Measurements from ENCODE around the gene ATCAY. TPM values are rescaled to one million over a fixed set of nuclear protein-coding genes. Genes with fewer than 3 reads are reported as not detected.

The ATCAY gene
- total RNA-seq, 1 donor = not detected

DNA sequence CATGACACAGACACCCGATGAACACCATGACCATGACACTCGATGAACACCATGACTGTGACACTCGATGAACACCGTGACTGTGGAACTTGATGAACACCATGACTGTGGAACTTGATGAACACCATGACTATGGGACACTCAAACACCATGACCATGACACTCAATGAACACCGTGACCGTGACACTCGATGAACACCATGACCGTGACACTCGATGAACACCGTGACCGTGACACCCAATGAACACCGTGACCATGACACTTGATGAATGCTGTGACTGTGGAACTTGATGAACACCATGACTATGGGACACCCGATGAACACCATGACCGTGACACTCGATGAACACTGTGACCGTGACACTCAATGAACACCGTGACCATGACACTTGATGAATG is 43.2 kb upstream of the ATCAY start:
- Histone ChIP-seq H3K36me3 (ENCODE audit: insufficient read depth, low read length) (no peaks in the 10 kb centered on the region), H3K79me2 (ENCODE audit: insufficient read depth, low read length) (no peaks in the 10 kb centered on the region), H2AFZ (ENCODE audit: low read length) (no peak overlapping the region), H3K4me2 (ENCODE audit: insufficient read depth, low read length) (no peak overlapping the region), H3K4me3 (ENCODE audit: insufficient read depth, low read length) (no peak overlapping the region), H3K9me3 (ENCODE audit: low read depth, low read length) (no peaks in the 10 kb centered on the region), H3K4me1 (ENCODE audit: insufficient read depth, low read length) (no peaks in the 10 kb centered on the region), H3K27me3 (ENCODE audit: insufficient read depth, low read length) (peaks cover 13% of the 10 kb centered on the region), H4K20me1 (ENCODE audit: insufficient read depth, low read length) (no peaks in the 10 kb centered on the region), H3K27ac (ENCODE audit: low read depth, low read length) (no peak overlapping the region)
- peak; percentile 58 for DNase-seq (ENCODE audit: insufficient read length, low spot score, missing footprints)
- no peak for TF ChIP-seq CTCF (IDR thresholded peaks at IDR 0.05; ENCODE audit: extremely low read depth, low read depth, low read length)

- no peak for DNase-seq (ENCODE audit: insufficient read length, low spot score, missing footprints)
- H3K36me3 ChIP-seq (ENCODE audit: insufficient read depth, low read length) = no peaks in the 10 kb centered on the region
- H4K20me1 ChIP-seq (ENCODE audit: insufficient read depth, low read length) = no peaks in the 10 kb centered on the region
- H3K4me2 ChIP-seq (ENCODE audit: insufficient read depth, low read length) = no peak overlapping the region
- no peak overlapping the region for H3K4me3 ChIP-seq (ENCODE audit: insufficient read depth, low read length)
- no peak overlapping the region for H3K27ac ChIP-seq (ENCODE audit: low read depth, low read length)
- H2AFZ ChIP-seq (ENCODE audit: low read length) = no peak overlapping the region
- no peak for TF ChIP-seq CTCF (IDR thresholded peaks at IDR 0.05; ENCODE audit: extremely low read depth, low read depth, low read length)
- H3K27me3 ChIP-seq (ENCODE audit: insufficient read depth, low read length) = peaks cover 15% of the 10 kb centered on the region
- no peaks in the 10 kb centered on the region for H3K79me2 ChIP-seq (ENCODE audit: insufficient read depth, low read length)
- no peaks in the 10 kb centered on the region for H3K4me1 ChIP-seq (ENCODE audit: insufficient read depth, low read length)
- H3K9me3 ChIP-seq (ENCODE audit: low read depth, low read length) = no peaks in the 10 kb centered on the region
These were observed 42.6 kb upstream of the ATCAY start for GRCh38 chr19:3837922-3838321.

DNA sequence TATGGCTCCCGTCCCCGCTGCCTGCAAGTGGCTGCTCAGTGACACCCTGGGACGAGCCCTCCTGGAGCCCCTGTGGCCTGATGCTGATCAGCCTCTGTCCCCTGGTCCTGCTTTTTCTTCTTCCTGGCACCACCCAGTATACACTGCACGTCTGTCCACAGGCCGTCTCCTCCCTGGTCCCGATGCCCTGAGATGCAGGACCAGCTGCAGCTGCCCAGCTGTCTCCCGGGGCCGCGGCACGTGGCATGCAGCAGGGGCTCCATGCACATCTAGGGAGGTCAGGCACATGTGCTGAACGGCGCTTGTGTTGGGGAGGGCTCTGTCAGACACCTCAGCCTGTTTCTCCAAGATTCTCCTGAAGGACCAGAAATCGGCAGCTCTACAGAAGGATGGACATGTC is 41.8 kb upstream of the ATCAY start:
- DNase-seq (ENCODE audit: insufficient read length, low spot score, missing footprints) = peak; percentile 36
- Histone ChIP-seq H3K9me3 (ENCODE audit: low read depth, low read length) (no peaks in the 10 kb centered on the region), H3K4me3 (ENCODE audit: insufficient read depth, low read length) (no peak overlapping the region), H4K20me1 (ENCODE audit: insufficient read depth, low read length) (no peaks in the 10 kb centered on the region), H3K4me2 (ENCODE audit: insufficient read depth, low read length) (no peak overlapping the region), H3K36me3 (ENCODE audit: insufficient read depth, low read length) (no peaks in the 10 kb centered on the region), H2AFZ (ENCODE audit: low read length) (no peak overlapping the region), H3K27me3 (ENCODE audit: insufficient read depth, low read length) (peaks cover 15% of the 10 kb centered on the region), H3K4me1 (ENCODE audit: insufficient read depth, low read length) (no peaks in the 10 kb centered on the region), H3K27ac (ENCODE audit: low read depth, low read length) (no peak overlapping the region), H3K79me2 (ENCODE audit: insufficient read depth, low read length) (no peaks in the 10 kb centered on the region)
- TF ChIP-seq CTCF (IDR thresholded peaks at IDR 0.05; ENCODE audit: extremely low read depth, low read depth, low read length) = no peak

- H3K27me3 ChIP-seq (ENCODE audit: insufficient read depth, low read length) = peaks cover 15% of the 10 kb centered on the region
- no peaks in the 10 kb centered on the region for H3K9me3 ChIP-seq (ENCODE audit: low read depth, low read length)
- no peaks in the 10 kb centered on the region for H3K79me2 ChIP-seq (ENCODE audit: insufficient read depth, low read length)
- no peak for TF ChIP-seq CTCF (IDR thresholded peaks at IDR 0.05; ENCODE audit: extremely low read depth, low read depth, low read length)
- H3K4me1 ChIP-seq (ENCODE audit: insufficient read depth, low read length) = no peaks in the 10 kb centered on the region
- no peak overlapping the region for H3K4me3 ChIP-seq (ENCODE audit: insufficient read depth, low read length)
- H3K27ac ChIP-seq (ENCODE audit: low read depth, low read length) = no peak overlapping the region
- H4K20me1 ChIP-seq (ENCODE audit: insufficient read depth, low read length) = no peaks in the 10 kb centered on the region
- DNase-seq (ENCODE audit: insufficient read length, low spot score, missing footprints) = peak; percentile 21
- no peaks in the 10 kb centered on the region for H3K36me3 ChIP-seq (ENCODE audit: insufficient read depth, low read length)
- H2AFZ ChIP-seq (ENCODE audit: low read length) = no peak overlapping the region
- H3K4me2 ChIP-seq (ENCODE audit: insufficient read depth, low read length) = no peak overlapping the region
These were observed 40.5 kb upstream of the ATCAY start for GRCh38 chr19:3839941-3840340.

Data from osteoblast (primary cell).